HG02642 (cell line): ENCODE measurements around the gene SPECC1L.
"Not testable (repeated sequence)": the region's sequence is repeated elsewhere in the genome, so short reads cannot be mapped to it uniquely, and the experiment has no call there.

Source experiments
- ATAC-seq: cut with Tn5 transposase; IDR thresholded peaks from one replicate; pipeline ENCODE4 v1.9.1; 2021; ENCODE audit warnings: mild to moderate bottlenecking; ENCODE audit not compliant: unreplicated experiment, poor library complexity

SPECC1L gene

DNA sequence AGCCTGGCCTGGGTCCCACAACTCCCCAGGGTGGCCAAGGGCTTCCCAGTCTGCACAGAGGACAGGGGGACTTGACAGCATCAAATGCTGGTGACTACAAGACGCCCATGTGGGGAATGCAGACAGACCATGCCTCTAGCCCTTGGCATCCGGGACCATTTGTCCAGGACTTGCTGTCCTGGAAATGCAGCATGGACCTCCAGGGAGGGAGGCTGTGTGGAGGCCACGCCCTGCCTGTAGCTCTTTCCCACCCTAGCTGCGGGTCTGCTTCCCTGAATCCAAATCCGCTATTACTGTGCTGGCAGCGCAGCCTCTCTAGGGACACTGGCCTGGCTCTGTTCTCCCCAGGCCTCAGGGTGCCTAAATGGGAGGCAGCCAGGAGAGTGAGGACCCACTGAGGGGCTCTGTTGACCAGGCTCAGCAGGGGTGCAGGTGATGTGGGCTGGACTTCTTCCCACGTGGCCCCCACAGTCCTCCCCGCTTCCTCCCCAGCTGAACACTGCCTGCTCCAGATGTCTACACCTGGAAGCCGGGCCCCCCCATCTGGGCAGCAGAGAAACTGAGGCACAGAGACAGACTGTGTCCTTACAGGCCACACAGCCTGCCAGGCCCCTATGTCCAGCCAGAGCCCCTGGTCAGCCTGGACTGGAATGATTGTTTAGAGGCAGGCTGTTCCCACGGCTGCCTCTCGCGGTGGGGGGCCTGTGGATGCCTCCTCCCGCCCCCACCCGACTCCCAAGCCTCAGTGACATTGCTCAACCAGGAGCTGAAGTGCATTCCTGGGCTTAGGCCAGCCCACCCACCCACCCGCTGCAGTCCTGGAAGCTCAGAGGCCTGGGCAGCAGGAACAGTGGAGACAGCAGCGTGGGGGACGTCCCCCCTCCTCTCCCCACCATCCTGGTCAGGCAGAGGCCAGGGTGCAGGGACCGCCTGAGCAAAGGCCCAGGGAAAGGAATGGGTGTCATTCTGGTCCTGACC is 24.8 kb upstream of the SPECC1L start:
- not testable (repeated sequence) for ATAC-seq

- no peak for ATAC-seq
Measured at GRCh38 chr22:24247011-24247507, 23.6 kb upstream of the SPECC1L start.

GRCh38 chr22:24247564-24248344 is 22.9 kb upstream of the SPECC1L start:
- no peak for ATAC-seq

DNA sequence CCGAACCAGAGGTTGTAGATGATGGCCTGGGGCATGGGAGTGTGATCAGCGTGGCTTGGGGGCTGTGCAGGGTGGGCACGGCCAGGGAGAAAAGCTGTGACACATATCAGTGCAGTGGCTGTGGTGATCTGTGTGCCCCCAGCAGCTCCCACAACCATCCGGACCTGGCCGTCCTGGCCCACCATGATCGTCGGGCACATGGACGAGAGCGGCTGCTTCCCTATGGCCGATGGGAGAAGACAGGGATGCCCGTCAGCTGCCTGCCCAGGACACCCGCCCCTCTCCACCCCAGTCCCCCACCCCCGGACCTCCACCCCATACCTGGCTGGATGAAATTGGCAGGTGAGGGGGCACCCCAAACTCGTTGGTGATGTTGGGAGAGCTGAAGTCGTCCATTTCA is 22.0 kb upstream of the SPECC1L start:
- ATAC-seq = not testable (repeated sequence)

GRCh38 chr22:24249413-24249812 is 21.2 kb upstream of the SPECC1L start:
- not testable (repeated sequence) for ATAC-seq

GRCh38 chr22:24251286-24251685 is 19.3 kb upstream of the SPECC1L start:
- ATAC-seq = not testable (repeated sequence)

- not testable (repeated sequence) for ATAC-seq
Measured at GRCh38 chr22:24253126-24253525, 17.5 kb upstream of the SPECC1L start.

- ATAC-seq = not testable (repeated sequence)
Measured at GRCh38 chr22:24256136-24256535, 14.5 kb upstream of the SPECC1L start.

- not testable (repeated sequence) for ATAC-seq
Measured at GRCh38 chr22:24256736-24257135, 13.9 kb upstream of the SPECC1L start.

DNA sequence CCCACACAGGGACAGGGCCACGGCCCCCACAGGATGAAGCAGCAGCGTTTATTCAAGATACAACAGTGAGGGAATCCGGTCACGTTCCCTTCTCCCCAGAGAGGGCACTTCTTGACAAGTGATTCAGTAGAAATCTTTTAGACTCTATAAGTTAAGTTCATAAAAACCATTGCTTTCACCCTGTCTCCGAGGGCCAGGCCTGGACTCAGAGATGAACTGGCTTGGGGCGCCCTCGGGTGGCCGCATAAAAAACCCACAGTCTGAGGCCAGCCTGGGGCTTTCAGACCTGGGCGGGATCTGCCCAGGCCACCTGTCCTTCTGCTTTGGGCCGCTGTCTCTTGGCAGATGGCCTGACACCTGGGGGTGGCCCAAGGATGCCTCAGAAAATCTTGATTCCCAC is 11.2 kb upstream of the SPECC1L start:
- not testable (repeated sequence) for ATAC-seq

DNA sequence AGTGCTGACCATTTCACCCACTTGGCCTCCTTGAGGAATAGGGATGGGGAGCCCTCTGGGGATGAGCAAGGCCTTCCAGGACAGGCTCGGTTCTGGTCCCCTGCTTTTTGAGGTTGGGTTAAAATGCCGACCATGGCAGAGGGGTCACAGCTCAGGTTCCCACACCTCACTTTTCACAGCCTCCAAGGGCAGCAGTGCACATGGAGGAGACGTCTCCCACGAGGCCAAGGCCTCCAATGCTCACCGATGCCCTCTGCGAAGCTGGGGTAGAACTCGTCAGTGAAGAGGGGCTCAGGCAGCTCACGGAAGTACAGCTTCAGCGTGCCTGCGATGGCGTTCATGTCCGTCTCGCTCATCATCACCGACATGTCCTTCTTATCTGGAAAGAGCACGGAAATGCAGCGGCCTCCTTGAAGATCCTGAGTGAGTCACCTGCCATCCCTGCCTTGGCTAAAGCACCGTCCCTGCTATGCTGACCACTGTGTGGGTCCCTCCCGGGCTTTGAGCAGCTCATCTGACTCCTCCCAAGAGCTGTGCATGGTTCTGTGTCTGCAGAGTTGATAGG is 8.4 kb upstream of the SPECC1L start:
- ATAC-seq = not testable (repeated sequence)

GRCh38 chr22:24263479-24263878 is 7.2 kb upstream of the SPECC1L start:
- not testable (repeated sequence) for ATAC-seq

DNA sequence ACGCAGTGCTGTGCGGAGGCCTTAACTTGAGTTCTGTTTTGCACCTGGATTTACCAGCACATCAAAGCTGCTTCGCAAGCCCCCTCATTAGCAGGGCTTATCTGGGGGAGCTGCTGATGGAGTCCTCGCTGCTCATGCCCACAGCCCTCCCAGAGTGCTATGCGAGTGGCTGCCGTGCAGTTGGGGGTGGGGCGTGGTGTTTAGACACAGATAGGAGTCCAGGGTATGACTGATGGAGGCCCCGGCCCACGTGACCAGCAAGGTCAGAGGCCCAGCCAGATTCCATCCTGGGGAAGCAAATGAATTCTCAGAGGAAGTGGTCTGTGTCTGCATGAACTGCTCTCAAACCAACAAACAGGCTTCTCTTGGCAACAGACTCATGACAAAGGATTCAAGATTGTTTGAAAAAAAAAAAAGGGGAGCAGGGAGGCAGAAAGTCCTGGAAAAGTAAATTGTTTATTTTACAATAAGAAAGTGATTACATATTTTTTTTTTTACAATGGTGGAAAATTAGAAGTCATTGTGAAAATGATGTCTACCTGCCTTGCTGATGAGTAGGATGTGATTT is 6.2 kb upstream of the SPECC1L start:
- not testable (repeated sequence) for ATAC-seq

GRCh38 chr22:24265734-24266133 is 4.9 kb upstream of the SPECC1L start:
- no peak for ATAC-seq

GRCh38 chr22:24266495-24266894 is 4.1 kb upstream of the SPECC1L start:
- not testable (repeated sequence) for ATAC-seq

GRCh38 chr22:24271386-24271854 is 789 bp downstream of the SPECC1L start:
- ATAC-seq = no peak

- ATAC-seq = not testable (repeated sequence)
Measured at GRCh38 chr22:24273031-24273430, 2.4 kb downstream of the SPECC1L start.

- ATAC-seq = not testable (repeated sequence)
Measured at GRCh38 chr22:24273906-24274305, 3.3 kb downstream of the SPECC1L start.

DNA sequence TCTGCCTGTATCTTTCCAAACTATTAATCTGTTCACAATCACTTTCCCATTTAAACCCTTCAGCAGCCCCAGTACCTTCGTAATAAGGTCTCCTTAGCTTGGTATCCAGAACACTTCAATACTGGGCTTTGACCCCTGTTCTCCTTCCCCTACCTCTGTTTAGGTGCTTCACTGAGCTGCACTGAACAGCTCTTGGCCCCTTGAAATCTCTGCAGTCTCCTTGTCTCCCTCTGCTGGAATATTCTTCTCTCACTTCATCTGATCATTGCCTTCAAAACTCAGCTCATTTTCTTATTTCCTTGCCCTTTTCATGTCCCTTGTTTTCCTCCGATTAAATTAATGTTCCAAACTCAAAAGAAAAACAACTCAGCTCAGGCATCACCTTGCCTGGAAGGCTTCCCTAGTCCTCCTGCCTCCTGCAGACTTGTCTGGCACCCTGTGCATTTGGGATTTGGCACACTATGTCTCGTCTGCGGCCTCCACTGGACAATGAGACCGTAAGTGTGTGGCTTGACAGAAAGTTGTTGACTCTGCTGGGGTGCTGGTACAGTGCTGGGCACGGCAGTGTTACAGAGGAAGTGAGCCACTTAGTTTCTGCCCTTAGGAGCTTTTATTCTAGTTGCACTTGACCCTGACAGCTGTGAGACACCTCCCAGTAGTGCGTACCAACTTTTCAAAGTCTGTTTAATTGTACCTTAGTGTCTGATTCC is 4.2 kb downstream of the SPECC1L start:
- ATAC-seq = not testable (repeated sequence)
